SK-N-SH (cell line): ENCODE data around the gene SNCG. TPM values are rescaled to one million over a fixed set of nuclear protein-coding genes. Genes with fewer than 3 reads are reported as not detected.

ENCODE experiments used
- CTCF ChIA-PET: fragments of 300-600, 350-600 bp; formaldehyde crosslinking; extraction: SDS; loops from one replicate; lab custom pipeline; 2021; lab: Yijun Ruan, JAX
- POLR2A ChIA-PET: fragments of 350-600 bp; sonication (Branson Sonifier 250); formaldehyde crosslinking; extraction: SDS; loops from one replicate; lab custom pipeline; 2020; ENCODE audit warnings: antibody characterized with exemption, inconsistent platforms; lab: Yijun Ruan, JAX
- DNase-seq: peaks from one replicate; pipeline ENCODE4 v3.0.0; 2012
- H2AFZ ChIP-seq: fragments of 200-600 bp; sonication (generic); 2 replicates; pipeline ENCODE4 v1.8.1; 2016; ENCODE audit warnings: antibody characterized with exemption, mild to moderate bottlenecking, low read depth
- H3F3A ChIP-seq: fragments of 200-600 bp; sonication (generic); replicated peaks from 2 replicates; pipeline ENCODE3; 2016; ENCODE audit warnings: antibody characterized with exemption, mild to moderate bottlenecking; ENCODE audit not compliant: insufficient read depth
- H3K27ac ChIP-seq, 2 experiments: fragments of 200-500 bp in 1 of 2; fragments of 200-600 bp in 1 of 2; sonication (Bioruptor generic) in 1 of 2; sonication (generic), shearing (Covaris generic) in 1 of 2; 2 replicates each; pipeline versions ENCODE4 v1.5.1 to v1.6.1; 2014 to 2016; ENCODE audit warnings: low read depth in 2 of 2, inconsistent platforms in 1 of 2, low read length in 1 of 2, mild to moderate bottlenecking in 1 of 2, mixed read lengths in 1 of 2
- H3K27me3 ChIP-seq: fragments of 200-600 bp; sonication (generic), shearing (Covaris generic); 2 replicates; pipeline ENCODE4 v1.6.1; 2016; ENCODE audit warnings: mixed run types; ENCODE audit not compliant: insufficient read depth
- H3K36me3 ChIP-seq, 2 experiments: fragments of 200-500 bp in 1 of 2; fragments of 200-600 bp in 1 of 2; sonication (Bioruptor generic) in 1 of 2; sonication (generic) in 1 of 2; replicated peaks in 1 of 2; 2 replicates each; pipeline versions ENCODE3 to v1.5.1; 2014 to 2016; ENCODE audit warnings: low read length in 1 of 2, mild to moderate bottlenecking in 1 of 2; ENCODE audit not compliant: insufficient read depth in 2 of 2, control insufficient read depth in 1 of 2
- H3K4me1 ChIP-seq, 2 experiments: fragments of 200-500 bp in 1 of 2; fragments of 200-600 bp in 1 of 2; sonication (Bioruptor generic) in 1 of 2; sonication (generic), shearing (Covaris generic) in 1 of 2; 2 replicates each; pipeline versions ENCODE4 v1.5.1 to v1.6.1; 2014 to 2016; ENCODE audit warnings: low read depth in 1 of 2, low read length in 1 of 2, mixed run types in 1 of 2; ENCODE audit not compliant: insufficient read depth in 2 of 2, control insufficient read depth in 1 of 2
- H3K4me2 ChIP-seq: fragments of 200-600 bp; sonication (generic), shearing (Covaris generic); 2 replicates; pipeline ENCODE4 v1.6.1; 2017; ENCODE audit warnings: mixed run types
- H3K4me3 ChIP-seq, 2 experiments: fragments of 200-500 bp in 1 of 2; fragments of 200-600 bp in 1 of 2; sonication (Bioruptor generic) in 1 of 2; sonication (generic), shearing (Covaris generic) in 1 of 2; 2 replicates each; pipeline versions ENCODE4 v1.5.1 to v1.8.1; 2014 to 2016; ENCODE audit warnings: low read depth in 2 of 2, inconsistent platforms in 1 of 2, low read length in 1 of 2, mild to moderate bottlenecking in 1 of 2, mixed read lengths in 1 of 2, moderate library complexity in 1 of 2
- H3K79me2 ChIP-seq: fragments of 200-600 bp; sonication (generic); 2 replicates; pipeline ENCODE4 v1.8.1; 2017; ENCODE audit warnings: mild to moderate bottlenecking; ENCODE audit not compliant: insufficient read depth
- H3K9ac ChIP-seq: fragments of 200-600 bp; sonication (generic); 2 replicates; pipeline ENCODE4 v1.6.1; 2017; ENCODE audit warnings: mixed run types
- H3K9me2 ChIP-seq: fragments of 200-600 bp; sonication (generic); 2 replicates; pipeline ENCODE4 v1.6.1; 2017; ENCODE audit warnings: mixed run types
- H3K9me3 ChIP-seq: fragments of 200-600 bp; sonication (generic); 2 replicates; pipeline ENCODE4 v1.6.1; 2017; ENCODE audit warnings: mixed run types, mild to moderate bottlenecking, moderate library complexity
- H4K20me1 ChIP-seq: fragments of 200-600 bp; sonication (generic); 2 replicates; pipeline ENCODE4 v1.6.1; 2017; ENCODE audit warnings: mild to moderate bottlenecking, mixed run types; ENCODE audit not compliant: insufficient read depth
- EZH2phosphoT487 ChIP-seq: fragments of 200-600 bp; sonication (generic); IDR thresholded peaks from 2 replicates; pipeline ENCODE4 v1.6.1; 2017; ENCODE audit warnings: low read depth, mixed run types, mild to moderate bottlenecking, antibody characterized with exemption, moderate library complexity, borderline replicate concordance
- FOSL2 ChIP-seq: IDR thresholded peaks from 2 replicates; pipeline ENCODE4 v1.4.0; 2012; ENCODE audit warnings: low read depth, mild to moderate bottlenecking, moderate library complexity, borderline replicate concordance
- FOXM1 ChIP-seq: IDR thresholded peaks from 2 replicates; pipeline ENCODE4 v1.4.0; 2012; ENCODE audit warnings: low read depth, mild to moderate bottlenecking
- GATA2 ChIP-seq: sonication (generic); formaldehyde crosslinking; IDR thresholded peaks from 2 replicates; pipeline ENCODE4 v1.5.0; 2020; ENCODE audit warnings: mild to moderate bottlenecking, missing genetic modification reagents
- MEF2A ChIP-seq: IDR thresholded peaks from 2 replicates; pipeline ENCODE4 v1.4.0; 2012; ENCODE audit warnings: low read depth, borderline replicate concordance
- NFIC ChIP-seq: IDR thresholded peaks from 2 replicates; pipeline ENCODE4 v1.4.0; 2012; ENCODE audit warnings: borderline replicate concordance
- POLR2AphosphoS5 ChIP-seq: IDR thresholded peaks from 2 replicates; pipeline ENCODE4 v1.6.1; 2012; ENCODE audit warnings: low read depth, low read length
- RCOR1 ChIP-seq: fragments of 150-350 bp; IDR thresholded peaks from 2 replicates; pipeline ENCODE4 v1.6.1; 2017; ENCODE audit warnings: antibody characterized with exemption, low read length
- RXRA ChIP-seq: IDR thresholded peaks from 2 replicates; pipeline ENCODE4 v1.4.0; 2012; ENCODE audit warnings: low read depth, mild to moderate bottlenecking, borderline replicate concordance
- SIN3A ChIP-seq: IDR thresholded peaks from 2 replicates; pipeline ENCODE4 v1.6.1; 2012; ENCODE audit warnings: low read depth, mild to moderate bottlenecking, low read length, moderate library complexity, borderline replicate concordance
- SMC3 ChIP-seq: IDR thresholded peaks from 2 replicates; pipeline ENCODE4 v1.6.1; 2012; ENCODE audit warnings: low read depth, low read length, improper control_type of control experiment
- TEAD4 ChIP-seq: IDR thresholded peaks from 2 replicates; pipeline ENCODE4 v1.4.0; 2012; ENCODE audit warnings: mild to moderate bottlenecking, borderline replicate concordance; ENCODE audit not compliant: insufficient read depth
- YY1 ChIP-seq: IDR thresholded peaks from 2 replicates; pipeline ENCODE4 v1.4.0; 2012; ENCODE audit warnings: low read depth, mild to moderate bottlenecking
- WGBS: methylation state at CpG from one replicate; pipeline ENCODE4 v1.1.6; 2017; ENCODE audit warnings: low lambda C conversion rate; 5-methylcytosine and 5-hydroxymethylcytosine counted together
- polyA plus RNA-seq, 3 experiments: library from polyadenylated mRNA; depleted of rRNA; stranded (reverse); fragments of >200 nt; gene quantifications; 2 replicates each; pipeline ENCODE4 v1.2.3, GENCODE V29; 2012
- TF ChIP-seq, protein P1 (sequence below): IDR thresholded peaks from 2 replicates; pipeline ENCODE4 v1.4.0; 2012; ENCODE audit warnings: low read depth, borderline replicate concordance
- TF ChIP-seq, protein P2 (sequence below): IDR thresholded peaks from 2 replicates; pipeline ENCODE4; 2012
- TF ChIP-seq, protein P3 (sequence below): IDR thresholded peaks from 2 replicates; pipeline ENCODE4 v1.6.1; 2012; ENCODE audit warnings: mild to moderate bottlenecking, low read depth, low read length, moderate library complexity

The SNCG gene
- polyA plus RNA-seq, 1 of the 3 experiments (the other 2 are of a cell fraction), result 4.3 TPM

DNA sequence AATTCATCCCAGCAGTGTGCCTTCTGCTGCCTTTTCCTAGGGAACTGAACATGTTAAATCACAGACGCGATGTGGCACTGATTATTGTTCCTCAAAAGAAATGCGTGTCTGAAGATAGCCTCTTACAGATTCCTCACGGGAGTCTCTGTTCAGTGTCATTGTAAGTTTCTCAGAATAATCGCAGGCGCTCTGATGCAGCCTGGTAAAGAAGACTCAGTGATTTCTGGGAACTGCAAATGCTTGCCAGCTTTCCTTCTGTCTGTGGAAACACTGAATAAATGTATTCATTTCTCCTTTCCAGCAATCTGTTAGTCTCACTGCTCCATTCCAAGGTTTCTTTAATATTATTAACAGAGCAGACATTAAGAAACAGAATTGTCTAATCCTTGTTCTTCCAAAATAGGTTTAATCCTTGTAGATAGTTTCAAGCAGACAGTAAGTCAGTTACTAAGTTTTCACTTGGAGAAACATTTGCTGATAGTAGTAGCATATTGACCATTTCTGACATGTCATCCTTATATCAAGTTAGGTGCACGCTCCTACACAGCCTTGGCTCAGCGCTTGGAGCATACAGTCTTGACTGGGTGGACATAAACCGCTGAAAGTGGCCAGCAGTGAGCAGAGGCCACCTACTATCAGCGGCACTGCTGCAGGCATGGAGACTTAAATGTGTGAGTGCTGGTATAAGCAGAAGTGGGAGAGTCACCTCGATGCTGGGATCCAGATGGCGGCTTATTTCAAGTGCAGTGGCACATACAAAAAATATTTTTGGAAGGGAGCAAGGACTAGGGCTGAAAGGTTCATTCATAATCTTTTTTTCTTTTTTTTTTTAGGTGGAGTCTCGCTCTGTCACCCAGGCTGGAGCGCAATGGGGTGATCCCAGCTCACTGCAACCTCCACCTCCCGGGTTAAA, 28.7 kb upstream of the SNCG start:
- TF ChIP-seq TEAD4 (no peak), SIN3A (no peak), RXRA (no peak), RCOR1 (no peak), POLR2AphosphoS5 (no peak), YY1 (no peak), GATA2 (no peak), FOXM1 (no peak), SMC3 (no peak), EZH2phosphoT487 (no peak), FOSL2 (no peak), NFIC (no peak), MEF2A (no peak)
- TF ChIP-seq, protein P1, sequence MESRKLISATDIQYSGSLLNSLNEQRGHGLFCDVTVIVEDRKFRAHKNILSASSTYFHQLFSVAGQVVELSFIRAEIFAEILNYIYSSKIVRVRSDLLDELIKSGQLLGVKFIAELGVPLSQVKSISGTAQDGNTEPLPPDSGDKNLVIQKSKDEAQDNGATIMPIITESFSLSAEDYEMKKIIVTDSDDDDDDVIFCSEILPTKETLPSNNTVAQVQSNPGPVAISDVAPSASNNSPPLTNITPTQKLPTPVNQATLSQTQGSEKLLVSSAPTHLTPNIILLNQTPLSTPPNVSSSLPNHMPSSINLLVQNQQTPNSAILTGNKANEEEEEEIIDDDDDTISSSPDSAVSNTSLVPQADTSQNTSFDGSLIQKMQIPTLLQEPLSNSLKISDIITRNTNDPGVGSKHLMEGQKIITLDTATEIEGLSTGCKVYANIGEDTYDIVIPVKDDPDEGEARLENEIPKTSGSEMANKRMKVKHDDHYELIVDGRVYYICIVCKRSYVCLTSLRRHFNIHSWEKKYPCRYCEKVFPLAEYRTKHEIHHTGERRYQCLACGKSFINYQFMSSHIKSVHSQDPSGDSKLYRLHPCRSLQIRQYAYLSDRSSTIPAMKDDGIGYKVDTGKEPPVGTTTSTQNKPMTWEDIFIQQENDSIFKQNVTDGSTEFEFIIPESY, result no peak
- TF ChIP-seq, protein P2, sequence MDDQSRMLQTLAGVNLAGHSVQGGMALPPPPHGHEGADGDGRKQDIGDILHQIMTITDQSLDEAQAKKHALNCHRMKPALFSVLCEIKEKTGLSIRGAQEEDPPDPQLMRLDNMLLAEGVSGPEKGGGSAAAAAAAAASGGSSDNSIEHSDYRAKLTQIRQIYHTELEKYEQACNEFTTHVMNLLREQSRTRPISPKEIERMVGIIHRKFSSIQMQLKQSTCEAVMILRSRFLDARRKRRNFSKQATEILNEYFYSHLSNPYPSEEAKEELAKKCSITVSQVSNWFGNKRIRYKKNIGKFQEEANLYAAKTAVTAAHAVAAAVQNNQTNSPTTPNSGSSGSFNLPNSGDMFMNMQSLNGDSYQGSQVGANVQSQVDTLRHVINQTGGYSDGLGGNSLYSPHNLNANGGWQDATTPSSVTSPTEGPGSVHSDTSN, result no peak
- TF ChIP-seq, protein P3, sequence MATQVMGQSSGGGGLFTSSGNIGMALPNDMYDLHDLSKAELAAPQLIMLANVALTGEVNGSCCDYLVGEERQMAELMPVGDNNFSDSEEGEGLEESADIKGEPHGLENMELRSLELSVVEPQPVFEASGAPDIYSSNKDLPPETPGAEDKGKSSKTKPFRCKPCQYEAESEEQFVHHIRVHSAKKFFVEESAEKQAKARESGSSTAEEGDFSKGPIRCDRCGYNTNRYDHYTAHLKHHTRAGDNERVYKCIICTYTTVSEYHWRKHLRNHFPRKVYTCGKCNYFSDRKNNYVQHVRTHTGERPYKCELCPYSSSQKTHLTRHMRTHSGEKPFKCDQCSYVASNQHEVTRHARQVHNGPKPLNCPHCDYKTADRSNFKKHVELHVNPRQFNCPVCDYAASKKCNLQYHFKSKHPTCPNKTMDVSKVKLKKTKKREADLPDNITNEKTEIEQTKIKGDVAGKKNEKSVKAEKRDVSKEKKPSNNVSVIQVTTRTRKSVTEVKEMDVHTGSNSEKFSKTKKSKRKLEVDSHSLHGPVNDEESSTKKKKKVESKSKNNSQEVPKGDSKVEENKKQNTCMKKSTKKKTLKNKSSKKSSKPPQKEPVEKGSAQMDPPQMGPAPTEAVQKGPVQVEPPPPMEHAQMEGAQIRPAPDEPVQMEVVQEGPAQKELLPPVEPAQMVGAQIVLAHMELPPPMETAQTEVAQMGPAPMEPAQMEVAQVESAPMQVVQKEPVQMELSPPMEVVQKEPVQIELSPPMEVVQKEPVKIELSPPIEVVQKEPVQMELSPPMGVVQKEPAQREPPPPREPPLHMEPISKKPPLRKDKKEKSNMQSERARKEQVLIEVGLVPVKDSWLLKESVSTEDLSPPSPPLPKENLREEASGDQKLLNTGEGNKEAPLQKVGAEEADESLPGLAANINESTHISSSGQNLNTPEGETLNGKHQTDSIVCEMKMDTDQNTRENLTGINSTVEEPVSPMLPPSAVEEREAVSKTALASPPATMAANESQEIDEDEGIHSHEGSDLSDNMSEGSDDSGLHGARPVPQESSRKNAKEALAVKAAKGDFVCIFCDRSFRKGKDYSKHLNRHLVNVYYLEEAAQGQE, result no peak
- Histone ChIP-seq H3K79me2 (no peaks in the 10 kb centered on the region; the same call in 1 of the 2 replicates), H4K20me1 (no peaks in the 10 kb centered on the region), H3K4me2 (no peak overlapping the region), H3K9me3 (no peaks in the 10 kb centered on the region), H2AFZ (no peak overlapping the region), H3K27me3 (no peaks in the 10 kb centered on the region), H3K4me1 (no peaks in the 10 kb centered on the region), H3K9me2 (no peaks in the 10 kb centered on the region), H3K27ac (no peak overlapping the region), H3K4me3 (no peak overlapping the region), H3F3A (no peaks in the 10 kb centered on the region), H3K36me3 (peaks cover 24 to 42% of the 10 kb centered on the region in 2 experiments), H3K9ac (no peak overlapping the region)
- CTCF ChIA-PET, result interaction anchor here (0.7 to 1.0 kb wide), 2 partner anchors 9 to 16 kb away, joined by 4 read pairs; no protein-coding TSS in a partner anchor
- WGBS, result 93% methylated on average over 15 of the region's 15 CpGs
- DNase-seq, result no peak
- POLR2A ChIA-PET, result no interaction called here
